ENCODE measurements around the gene GPR148.
"Not testable (repeated sequence)": the region's sequence is repeated elsewhere in the genome, so short reads cannot be mapped to it uniquely, and the experiment has no call there.

Gene GPR148, protein sequence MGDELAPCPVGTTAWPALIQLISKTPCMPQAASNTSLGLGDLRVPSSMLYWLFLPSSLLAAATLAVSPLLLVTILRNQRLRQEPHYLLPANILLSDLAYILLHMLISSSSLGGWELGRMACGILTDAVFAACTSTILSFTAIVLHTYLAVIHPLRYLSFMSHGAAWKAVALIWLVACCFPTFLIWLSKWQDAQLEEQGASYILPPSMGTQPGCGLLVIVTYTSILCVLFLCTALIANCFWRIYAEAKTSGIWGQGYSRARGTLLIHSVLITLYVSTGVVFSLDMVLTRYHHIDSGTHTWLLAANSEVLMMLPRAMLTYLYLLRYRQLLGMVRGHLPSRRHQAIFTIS

DNA sequence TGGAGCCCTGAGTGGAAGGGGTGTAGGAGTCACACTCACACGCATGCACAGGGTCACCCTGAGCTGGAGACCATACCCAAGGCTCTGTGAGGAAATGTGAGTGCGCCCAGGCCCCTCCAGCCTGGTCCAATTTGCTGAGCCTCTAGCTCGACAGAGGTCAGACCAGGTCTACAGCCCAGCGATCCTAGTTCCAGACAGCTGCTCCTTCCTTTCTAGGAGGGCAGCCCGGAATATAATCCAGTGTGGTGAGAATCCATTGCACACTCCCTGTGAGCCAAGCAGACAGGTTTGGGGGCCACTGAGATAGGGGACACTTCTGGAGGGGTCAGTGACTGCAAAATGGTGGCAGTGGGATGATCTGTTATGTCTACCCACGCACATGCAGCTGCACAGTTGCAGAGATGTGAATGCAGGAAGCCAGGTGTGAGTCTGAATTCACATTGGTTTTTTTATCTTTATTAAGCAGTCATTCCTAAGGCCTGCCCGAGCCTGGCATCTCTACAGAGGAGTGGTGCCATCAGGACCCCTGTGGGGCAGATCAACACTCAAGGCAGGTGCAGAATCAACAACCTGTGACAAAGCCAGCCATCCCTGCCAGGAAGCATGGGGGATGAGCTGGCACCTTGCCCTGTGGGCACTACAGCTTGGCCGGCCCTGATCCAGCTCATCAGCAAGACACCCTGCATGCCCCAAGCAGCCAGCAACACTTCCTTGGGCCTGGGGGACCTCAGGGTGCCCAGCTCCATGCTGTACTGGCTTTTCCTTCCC, at the start of gene GPR148:
GPR148 (plus strand) TSS at position 522 of the 768 bp plus-strand sequence; CDS start at position 604, 82 bp downstream.
- no peaks in the 10 kb centered on the region for H3K9me3 Mint-ChIP-seq
- DNase-seq, result no peak
- H3K36me3 Mint-ChIP-seq (ENCODE audit: low read depth), result no peaks in the 10 kb centered on the region
- peak within 1 kb of the TSS; percentile 75 for H3K4me3 Mint-ChIP-seq
- H3K4me1 Mint-ChIP-seq (ENCODE audit: low read depth), result peaks cover 18% of the 10 kb centered on the region
- H3K27ac Mint-ChIP-seq, result peak within 1 kb of the TSS; percentile 68
- H3K27me3 Mint-ChIP-seq, result no peaks in the 10 kb centered on the region

- H3K4me3 Mint-ChIP-seq; H3K27me3 Mint-ChIP-seq; H3K36me3 Mint-ChIP-seq (ENCODE audit: low read depth); DNase-seq; H3K27ac Mint-ChIP-seq; H3K9me3 Mint-ChIP-seq; H3K4me1 Mint-ChIP-seq (ENCODE audit: low read depth): not testable (repeated sequence)
Measured at GRCh38 chr2:130692041-130692770, 36.7 kb upstream of the GPR148 start.

DNA sequence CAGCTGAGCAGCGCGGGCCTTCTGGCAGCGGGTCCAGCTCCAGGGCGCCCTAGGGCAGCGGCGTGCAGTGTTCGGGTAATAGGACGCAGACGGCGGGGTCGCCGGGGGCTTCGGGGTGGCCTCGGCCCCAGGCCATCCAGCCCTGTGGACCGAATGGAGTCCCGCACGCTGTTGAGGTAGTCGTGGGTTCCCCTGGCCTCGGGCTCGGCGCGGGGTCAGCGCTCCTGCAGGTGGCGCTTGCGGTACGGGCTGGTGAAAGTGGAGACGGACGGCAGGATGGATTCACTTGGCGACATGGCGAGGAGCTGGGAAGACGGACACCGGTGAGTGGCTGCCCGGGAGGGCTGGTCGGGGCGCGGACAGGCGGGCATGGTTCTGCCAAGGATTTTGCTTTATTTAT, 35.4 kb upstream of the GPR148 start:
- not testable (repeated sequence) for H3K4me1 Mint-ChIP-seq (ENCODE audit: low read depth); H3K9me3 Mint-ChIP-seq; H3K27ac Mint-ChIP-seq; H3K36me3 Mint-ChIP-seq (ENCODE audit: low read depth); DNase-seq; H3K4me3 Mint-ChIP-seq; H3K27me3 Mint-ChIP-seq

GRCh38 chr2:130703250-130703649, 25.6 kb upstream of the GPR148 start:
- H3K4me3 Mint-ChIP-seq; H3K27me3 Mint-ChIP-seq; H3K4me1 Mint-ChIP-seq (ENCODE audit: low read depth); H3K9me3 Mint-ChIP-seq; H3K27ac Mint-ChIP-seq; H3K36me3 Mint-ChIP-seq (ENCODE audit: low read depth); DNase-seq: not testable (repeated sequence)

DNA sequence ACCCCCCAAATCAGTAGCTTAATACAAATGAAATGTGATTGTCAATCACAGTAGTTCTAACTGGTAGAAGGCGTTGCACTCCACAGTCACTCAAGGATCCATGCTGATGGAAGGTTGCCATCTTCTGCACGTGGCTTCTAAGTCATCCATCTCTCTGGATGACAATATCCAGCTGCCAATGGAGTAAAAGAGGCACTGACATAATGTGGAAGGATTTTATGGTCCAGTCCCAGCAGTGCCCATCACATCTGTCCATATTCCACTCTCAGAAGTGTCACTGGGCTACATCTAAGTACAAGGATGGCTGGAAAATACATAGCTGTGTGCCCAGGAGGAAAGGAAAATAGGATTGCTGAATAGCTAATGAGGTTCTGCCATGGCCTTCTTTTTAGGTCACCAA, 14.1 kb upstream of the GPR148 start:
- H3K27me3 Mint-ChIP-seq; H3K27ac Mint-ChIP-seq; H3K36me3 Mint-ChIP-seq (ENCODE audit: low read depth); DNase-seq; H3K4me3 Mint-ChIP-seq; H3K9me3 Mint-ChIP-seq; H3K4me1 Mint-ChIP-seq (ENCODE audit: low read depth): not testable (repeated sequence)

DNA sequence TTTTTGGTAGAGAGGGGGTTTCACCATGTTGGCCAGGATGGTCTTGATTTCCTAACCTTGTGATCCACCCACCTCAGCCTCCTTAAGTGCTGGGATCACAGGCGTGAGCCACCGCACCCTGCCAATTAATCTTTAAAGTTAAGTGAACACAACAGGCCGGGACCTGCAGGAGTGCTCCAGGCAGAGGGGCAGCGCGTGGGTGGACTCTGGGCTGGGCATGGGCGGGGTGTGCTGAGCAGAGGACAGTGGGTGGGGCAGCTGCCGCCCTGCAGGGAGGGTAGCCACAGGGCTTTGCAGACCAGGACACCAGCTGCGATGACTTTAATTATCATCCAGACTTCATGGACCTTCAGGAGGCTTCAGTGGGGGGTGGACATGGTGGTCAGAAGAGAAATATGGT, 8.8 kb upstream of the GPR148 start:
- Mint-ChIP-seq H3K27me3 (peaks cover 11% of the 10 kb centered on the region), H3K9me3 (no peaks in the 10 kb centered on the region), H3K4me1 (ENCODE audit: low read depth) (no peaks in the 10 kb centered on the region), H3K27ac (no peak overlapping the region), H3K4me3 (no peak overlapping the region), H3K36me3 (ENCODE audit: low read depth) (no peaks in the 10 kb centered on the region)
- no peak for DNase-seq

DNA sequence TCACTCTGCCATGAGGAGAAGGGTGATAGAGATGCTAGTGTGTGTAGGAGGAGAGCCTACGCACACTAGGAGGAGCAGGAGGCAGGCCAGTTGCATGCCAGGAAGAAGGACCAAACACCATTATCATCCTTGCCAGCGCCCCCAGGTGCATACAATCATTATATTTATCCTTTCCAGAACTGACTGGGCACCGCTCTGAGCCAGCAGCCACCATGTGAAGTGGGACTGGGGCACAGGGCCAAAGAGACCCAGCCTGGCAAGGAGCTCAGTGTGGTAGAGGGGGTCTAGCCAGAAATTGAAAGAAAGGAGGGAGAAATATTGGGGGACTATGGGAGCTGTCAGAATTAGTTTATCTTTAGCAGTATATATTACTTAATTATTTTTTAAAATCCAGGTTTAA, 8.3 kb upstream of the GPR148 start:
- H3K9me3 Mint-ChIP-seq, result no peaks in the 10 kb centered on the region

GRCh38 chr2:130724455-130724854, 4.4 kb upstream of the GPR148 start:
- Mint-ChIP-seq H3K27me3 (peaks cover 11% of the 10 kb centered on the region), H3K27ac (no peak overlapping the region), H3K9me3 (no peaks in the 10 kb centered on the region), H3K36me3 (ENCODE audit: low read depth) (no peaks in the 10 kb centered on the region), H3K4me3 (no peak overlapping the region), H3K4me1 (ENCODE audit: low read depth) (peaks cover 18% of the 10 kb centered on the region)
- no peak for DNase-seq

More for the DNA sequence above, 8.3 kb upstream of the GPR148 start:
- H3K27ac Mint-ChIP-seq, result no peak overlapping the region
- H3K27me3 Mint-ChIP-seq, result peaks cover 11% of the 10 kb centered on the region
- H3K4me1 Mint-ChIP-seq (ENCODE audit: low read depth), result no peaks in the 10 kb centered on the region
- no peak for DNase-seq
- no peak overlapping the region for H3K4me3 Mint-ChIP-seq
- no peaks in the 10 kb centered on the region for H3K36me3 Mint-ChIP-seq (ENCODE audit: low read depth)

GRCh38 chr2:130726614-130727180, 2.2 kb upstream of the GPR148 start:
- Mint-ChIP-seq H3K4me1 (ENCODE audit: low read depth) (peaks cover 18% of the 10 kb centered on the region), H3K27me3 (peaks cover 3% of the 10 kb centered on the region), H3K36me3 (ENCODE audit: low read depth) (no peaks in the 10 kb centered on the region), H3K9me3 (no peaks in the 10 kb centered on the region), H3K27ac (peak overlapping the region; percentile 68), H3K4me3 (peak overlapping the region; percentile 75)
- no peak for DNase-seq

- DNase-seq, result peak; percentile 95
- peak overlapping the region; percentile 75 for H3K4me3 Mint-ChIP-seq
- H3K27ac Mint-ChIP-seq, result peak overlapping the region; percentile 68
- peaks cover 3% of the 10 kb centered on the region for H3K27me3 Mint-ChIP-seq
- peaks cover 18% of the 10 kb centered on the region for H3K4me1 Mint-ChIP-seq (ENCODE audit: low read depth)
- H3K36me3 Mint-ChIP-seq (ENCODE audit: low read depth), result no peaks in the 10 kb centered on the region
- H3K9me3 Mint-ChIP-seq, result no peaks in the 10 kb centered on the region
Measured at GRCh38 chr2:130727286-130727924, 1.5 kb upstream of the GPR148 start.

DNA sequence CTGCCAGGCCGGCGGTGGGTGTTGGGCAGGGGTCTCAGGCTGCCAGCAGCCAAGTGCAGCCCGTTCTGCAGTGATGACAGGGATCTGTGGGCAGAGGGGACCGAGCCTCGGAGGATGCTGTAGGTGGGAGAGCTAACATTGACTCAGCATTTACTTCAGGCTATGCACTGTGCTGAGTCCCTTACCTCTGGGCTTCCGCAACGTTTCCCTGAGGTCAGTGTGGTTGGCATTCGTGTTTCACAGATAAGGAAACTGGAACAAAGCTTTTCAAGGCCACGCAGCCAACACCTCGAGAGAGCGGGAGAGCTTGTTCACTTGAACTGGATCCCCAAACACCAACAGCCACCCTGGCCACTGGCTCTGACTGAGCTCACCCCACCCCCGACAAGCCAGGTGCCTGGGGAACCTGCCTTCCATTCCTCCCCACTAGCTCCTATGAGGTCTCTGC, 839 bp upstream of the GPR148 start:
- Mint-ChIP-seq H3K9me3 (no peaks in the 10 kb centered on the region), H3K4me3 (peak overlapping the region; percentile 75), H3K27me3 (no peaks in the 10 kb centered on the region), H3K36me3 (ENCODE audit: low read depth) (no peaks in the 10 kb centered on the region), H3K4me1 (ENCODE audit: low read depth) (peaks cover 18% of the 10 kb centered on the region), H3K27ac (peak overlapping the region; percentile 68)
- DNase-seq, result no peak

- Mint-ChIP-seq H3K36me3 (ENCODE audit: low read depth) (no peaks in the 10 kb centered on the region), H3K9me3 (peaks cover under 1% of the 10 kb centered on the region), H3K4me3 (no peak overlapping the region), H3K27ac (no peak overlapping the region), H3K27me3 (no peaks in the 10 kb centered on the region), H3K4me1 (ENCODE audit: low read depth) (peaks cover 18% of the 10 kb centered on the region)
- DNase-seq, result no peak
Measured at GRCh38 chr2:130729322-130730299, 741 bp downstream of the GPR148 start.

- not testable (repeated sequence) for H3K4me3 Mint-ChIP-seq; H3K4me1 Mint-ChIP-seq (ENCODE audit: low read depth); H3K27me3 Mint-ChIP-seq; H3K27ac Mint-ChIP-seq; H3K9me3 Mint-ChIP-seq; DNase-seq; H3K36me3 Mint-ChIP-seq (ENCODE audit: low read depth)
Measured at GRCh38 chr2:130732257-130732656, 3.4 kb downstream of the GPR148 start.
